GF-D8 (cell line): ENCODE measurements around the gene MFSD11.
"Not testable (repeated sequence)": the region's sequence is repeated elsewhere in the genome, so short reads cannot be mapped to it uniquely, and the experiment has no call there.

Source experiments
- DNase-seq: peaks from one replicate; lab custom pipeline; 2025; lab: John Stamatoyannopoulos, UW

MFSD11 gene

DNA sequence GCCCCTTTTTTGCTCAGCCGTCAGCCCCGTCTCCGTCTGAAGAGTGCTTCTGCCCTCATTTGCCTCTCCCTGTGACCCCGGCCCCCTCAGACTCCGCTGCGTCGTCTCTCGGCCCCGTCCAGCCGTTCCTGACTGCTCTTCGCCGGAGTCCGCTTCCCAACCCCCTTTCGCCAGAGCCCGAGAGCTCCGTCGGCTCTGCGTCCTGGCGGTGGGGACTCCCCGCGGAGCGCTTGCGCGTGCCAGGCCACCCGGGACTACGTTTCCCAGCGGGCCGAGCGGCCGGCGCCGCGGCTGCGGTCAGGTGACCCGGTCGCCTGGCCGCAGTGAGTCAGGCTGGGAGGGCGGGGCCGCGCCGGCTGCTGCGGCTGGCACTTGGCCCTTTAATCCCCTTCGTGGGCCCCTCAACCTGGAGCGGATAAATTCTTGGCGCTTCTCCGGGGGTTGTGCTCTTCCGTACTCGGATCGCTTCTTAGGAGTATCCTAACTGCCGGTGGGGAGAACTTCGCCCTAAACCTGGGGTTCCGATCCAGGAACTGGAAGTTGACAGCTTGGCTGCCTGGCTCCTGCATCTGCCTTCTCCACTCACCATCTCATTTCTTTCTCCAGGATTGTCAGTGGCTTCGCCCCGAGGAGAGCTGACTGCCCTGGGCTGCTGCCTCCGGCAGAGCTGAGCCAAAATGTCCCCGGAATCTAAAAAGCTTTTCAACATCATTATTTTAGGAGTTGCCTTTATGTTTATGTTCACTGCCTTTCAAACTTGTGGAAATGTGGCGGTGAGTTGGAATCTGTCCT lies at the start of gene MFSD11:
Gene MFSD11 (plus strand): TSS at position 444 of the 792 bp plus-strand sequence. CDS start 234 bp downstream, at position 678.
- peak; percentile 85 for DNase-seq

GRCh38 chr17:76688165-76688622 lies 49.7 kb upstream of the MFSD11 start:
- no peak for DNase-seq

- no peak for DNase-seq
Observed at GRCh38 chr17:76689859-76690258, 48.1 kb upstream of the MFSD11 start.

DNA sequence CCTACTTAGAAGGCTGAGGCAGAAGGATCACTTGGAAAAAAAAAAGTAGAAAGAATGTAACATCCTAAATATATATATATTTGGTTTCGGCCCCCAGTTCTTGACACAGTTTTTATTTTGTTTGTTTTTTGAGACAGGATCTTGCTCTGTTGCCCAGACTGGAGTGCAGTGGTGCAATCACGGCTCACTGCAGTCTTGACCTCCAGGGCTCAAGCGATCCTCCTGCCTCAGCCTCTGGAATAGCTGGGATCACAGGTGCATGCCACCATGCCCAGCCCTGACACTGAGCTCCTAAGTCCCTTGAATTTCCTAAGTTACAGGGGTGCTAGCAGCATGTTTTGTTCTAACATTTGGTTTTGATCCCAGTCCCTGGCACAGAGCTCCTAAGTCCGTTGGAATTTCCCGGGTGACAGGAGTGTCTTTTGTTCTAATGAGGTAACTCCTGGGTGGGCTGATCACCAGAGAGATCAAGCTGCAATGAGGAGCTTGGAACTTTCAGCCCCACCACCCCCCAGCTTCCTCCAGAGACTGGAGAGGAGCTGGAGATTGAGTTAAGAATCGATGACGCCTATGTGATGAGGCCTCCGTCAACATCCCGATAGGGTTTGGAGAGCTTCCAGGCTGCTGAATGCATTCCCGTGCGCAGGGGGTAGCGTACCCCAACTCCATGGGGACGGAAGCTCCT lies 47.2 kb upstream of the MFSD11 start:
- no peak for DNase-seq

GRCh38 chr17:76691379-76692191 lies 46.3 kb upstream of the MFSD11 start:
- DNase-seq: no peak

DNA sequence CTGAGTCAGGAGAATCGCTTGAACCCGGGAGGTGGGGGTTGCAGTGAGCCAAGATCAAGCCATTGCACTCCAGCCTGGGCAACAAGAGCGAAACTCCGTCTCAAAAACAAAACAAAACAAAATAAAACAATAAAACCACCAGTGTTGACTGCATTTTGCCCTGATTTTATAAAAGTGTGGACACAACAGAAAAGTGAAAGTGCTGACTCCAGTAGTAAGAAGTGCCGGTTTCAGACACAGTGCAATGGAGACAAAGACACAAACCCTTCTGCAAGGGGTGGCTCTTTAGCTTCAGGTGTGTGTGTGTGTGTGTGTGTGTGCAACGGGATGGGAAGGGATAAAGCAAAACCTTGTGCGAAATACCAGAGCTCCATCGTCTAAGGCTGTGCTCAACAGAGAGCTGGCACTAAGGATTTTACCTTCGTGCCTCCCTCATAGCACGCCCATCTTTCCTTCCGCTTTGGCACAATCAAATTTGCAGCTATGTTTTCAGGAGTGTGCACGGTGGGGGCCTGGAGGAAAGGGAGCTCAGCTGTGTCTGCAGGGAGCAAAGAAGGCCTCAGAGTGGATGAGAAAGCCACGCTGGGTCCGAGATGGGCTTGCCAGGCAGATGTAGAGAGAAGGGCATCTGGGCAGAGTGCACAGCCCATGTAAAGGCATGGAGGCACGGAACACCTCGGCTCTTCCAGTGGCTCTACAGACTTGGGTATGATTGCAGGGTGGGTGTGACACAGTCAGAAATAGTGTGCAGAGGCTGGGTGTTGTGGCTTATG lies 42.7 kb upstream of the MFSD11 start:
- no peak for DNase-seq

DNA sequence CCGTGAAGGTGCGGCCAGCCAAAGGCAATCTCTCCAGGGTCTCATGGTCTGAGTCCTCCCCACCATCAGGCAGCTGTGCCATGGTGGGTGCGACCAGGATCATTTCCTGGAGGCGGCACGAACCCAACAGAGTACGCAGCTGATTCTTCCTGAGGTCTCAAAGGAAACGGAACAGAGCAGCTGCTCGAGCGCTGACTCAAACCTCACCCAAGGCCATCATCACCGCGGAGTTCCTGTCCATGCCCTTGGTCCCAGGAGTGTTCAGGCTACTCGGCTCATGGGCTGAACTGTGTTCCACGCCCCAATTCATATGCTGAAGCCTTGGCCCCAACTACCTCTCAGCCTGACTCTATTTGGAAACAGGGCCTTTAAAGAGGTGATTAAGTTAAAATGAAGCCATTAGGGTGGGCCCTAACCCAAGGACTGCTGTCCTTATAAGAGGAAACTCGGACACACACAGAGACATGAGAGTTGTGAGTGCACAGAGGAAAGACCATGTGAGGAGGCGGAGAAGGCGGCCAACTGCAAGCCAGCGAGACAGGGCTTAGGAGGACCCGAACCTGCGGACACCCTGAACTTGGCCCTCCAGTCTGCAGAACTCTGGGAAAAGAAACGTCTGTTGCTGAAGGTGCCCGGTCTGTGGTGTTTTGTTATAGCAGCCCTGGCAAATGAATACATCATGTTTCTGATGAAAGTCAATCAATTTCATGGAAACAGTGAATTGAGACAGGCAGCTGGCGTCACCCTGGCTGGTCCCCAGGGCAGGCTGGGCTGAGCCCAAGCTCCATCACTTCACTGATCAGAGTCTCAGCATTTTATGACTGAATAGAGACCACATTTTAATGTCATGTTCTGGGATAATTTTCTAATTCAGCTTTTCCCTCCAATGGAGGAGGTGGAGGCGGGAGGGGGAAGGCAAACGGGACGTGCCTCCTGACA lies 40.9 kb upstream of the MFSD11 start:
- DNase-seq: peak; percentile 14

GRCh38 chr17:76697702-76698465 lies 40.0 kb upstream of the MFSD11 start:
- no peak for DNase-seq

- DNase-seq: not testable (repeated sequence)
Observed at GRCh38 chr17:76698466-76698977, 39.4 kb upstream of the MFSD11 start.

DNA sequence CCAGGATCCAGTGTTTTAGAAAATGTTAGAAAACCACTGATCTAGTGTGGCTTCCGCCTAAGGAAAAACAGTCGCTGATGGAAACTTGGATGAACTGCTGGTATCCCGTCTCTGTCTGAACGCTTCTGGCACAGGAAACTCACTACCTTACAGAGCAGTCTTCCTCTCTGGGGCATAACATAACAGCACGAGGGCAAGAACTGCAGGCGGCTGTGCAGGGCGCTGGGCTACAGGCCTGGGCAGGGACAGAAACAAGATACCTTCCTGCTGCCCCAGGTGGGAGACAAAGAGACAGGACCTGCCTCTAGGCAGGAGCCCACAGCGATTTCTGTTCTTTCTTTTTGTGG lies 37.7 kb upstream of the MFSD11 start:
- no peak for DNase-seq

DNA sequence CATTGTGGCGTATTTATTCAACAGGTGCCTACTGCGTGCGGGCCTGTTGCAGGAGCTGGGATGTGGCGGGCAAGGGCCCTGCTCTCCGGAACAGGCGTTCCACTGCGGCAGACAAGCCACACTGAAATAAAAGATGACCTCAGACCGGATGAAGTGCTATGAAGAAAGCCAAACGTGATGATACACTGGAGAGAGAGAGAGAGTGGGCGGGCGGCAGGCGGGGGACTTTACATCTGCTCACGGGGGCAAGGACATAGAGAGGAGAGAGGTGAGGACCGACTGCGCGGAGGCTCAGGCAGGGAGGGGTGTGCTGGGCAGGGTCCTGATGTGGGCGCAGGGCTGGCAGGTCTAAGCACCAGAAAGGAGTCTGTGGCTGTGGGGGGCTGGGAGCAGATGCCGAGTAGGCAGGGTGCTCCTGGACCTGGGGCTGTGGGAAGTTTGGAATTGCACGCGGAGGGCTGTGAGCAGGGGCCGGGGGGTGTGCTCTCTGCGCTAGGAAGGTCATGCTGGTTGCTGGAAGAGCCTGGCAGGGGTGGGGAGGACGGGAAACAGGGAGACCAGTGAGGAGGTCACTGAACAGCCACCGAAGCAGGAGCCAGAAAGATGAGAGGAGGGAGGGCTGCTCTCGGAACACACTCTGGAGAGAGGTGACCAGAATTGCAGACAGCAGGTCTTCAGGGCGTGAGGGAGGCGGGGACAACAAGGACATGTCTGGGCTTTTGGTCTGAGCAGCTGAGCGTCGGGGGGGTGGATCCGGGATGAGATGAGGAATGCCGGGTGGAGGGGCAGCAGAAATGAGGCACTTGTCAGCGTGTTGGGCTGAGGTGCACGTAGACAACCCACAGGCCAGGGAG lies 37.1 kb upstream of the MFSD11 start:
- DNase-seq: no peak

DNA sequence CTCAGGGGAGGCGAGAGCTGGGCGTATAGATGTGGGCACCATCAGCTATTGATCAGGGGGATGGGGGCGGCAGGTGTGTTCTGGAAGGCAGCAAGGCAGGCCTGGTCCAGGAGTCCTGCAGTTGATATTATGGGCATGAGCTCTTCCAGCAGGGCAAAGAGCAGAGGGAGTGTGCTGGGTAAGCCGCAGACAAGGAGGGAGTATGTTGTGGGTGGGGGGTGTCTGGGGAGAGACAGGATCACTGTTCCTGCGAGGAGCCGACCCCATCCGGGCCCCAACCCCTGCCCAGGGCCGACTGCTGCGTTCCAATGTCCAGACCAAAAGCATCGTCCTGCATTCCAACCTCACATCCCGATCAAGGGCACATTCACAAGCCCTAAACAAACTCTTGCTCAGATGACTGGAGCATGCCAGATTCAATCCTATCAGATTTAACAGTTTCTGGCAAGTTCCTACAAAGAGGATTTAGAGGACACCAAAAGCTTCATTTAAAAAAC lies 36.4 kb upstream of the MFSD11 start:
- DNase-seq: no peak

DNA sequence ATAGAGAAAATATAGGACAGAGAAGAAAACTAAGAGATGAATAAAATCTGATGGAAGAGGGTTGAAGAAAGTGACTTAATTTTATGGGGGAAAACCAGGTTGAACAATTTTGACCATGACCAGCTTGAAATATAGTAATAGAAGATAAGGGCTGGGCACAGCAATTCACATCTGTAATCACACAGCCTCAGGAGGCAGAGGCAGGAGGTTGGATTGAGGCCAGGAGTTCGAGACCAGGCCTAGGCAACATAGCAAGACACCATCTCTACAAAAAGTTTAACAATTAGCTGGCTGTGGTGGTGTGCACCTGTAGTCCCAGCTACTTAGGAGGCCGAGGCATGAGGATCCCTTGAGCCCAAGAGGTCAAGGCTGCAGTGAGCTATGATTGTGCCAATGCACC lies 35.8 kb upstream of the MFSD11 start:
- DNase-seq: no peak

DNA sequence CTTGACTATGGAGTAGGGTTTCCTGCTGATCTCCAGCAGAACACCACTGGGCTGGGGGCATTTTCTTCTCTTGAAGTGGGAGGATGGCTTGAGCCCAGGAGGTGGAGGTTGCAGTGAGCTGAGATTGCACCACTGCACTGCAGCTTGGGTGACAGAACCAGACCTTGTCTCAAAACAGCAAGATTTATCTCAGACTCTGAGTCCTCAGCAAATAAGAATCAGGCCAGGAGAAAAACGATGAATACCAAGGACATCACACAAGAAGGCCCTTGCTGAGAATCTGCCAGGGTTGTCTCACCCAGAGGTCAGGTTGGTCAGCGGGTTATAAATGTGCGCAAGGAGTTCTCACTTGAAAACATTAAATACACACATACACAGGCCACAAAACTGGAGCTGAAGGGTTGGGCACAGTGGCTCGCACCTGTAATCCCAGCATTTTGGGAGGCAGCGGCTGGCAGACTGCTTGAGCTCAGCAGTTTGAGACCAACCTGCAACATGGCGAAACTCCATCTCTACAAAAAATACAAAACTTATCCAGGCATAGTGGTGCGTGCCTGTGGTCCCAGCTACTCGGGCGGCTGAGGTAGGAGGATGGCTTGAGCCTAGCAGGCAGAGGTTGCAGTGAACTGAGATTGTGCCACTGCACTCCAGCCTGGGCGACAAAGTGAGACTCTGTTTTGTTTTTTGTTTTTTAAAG lies 34.8 kb upstream of the MFSD11 start:
- no peak for DNase-seq

DNA sequence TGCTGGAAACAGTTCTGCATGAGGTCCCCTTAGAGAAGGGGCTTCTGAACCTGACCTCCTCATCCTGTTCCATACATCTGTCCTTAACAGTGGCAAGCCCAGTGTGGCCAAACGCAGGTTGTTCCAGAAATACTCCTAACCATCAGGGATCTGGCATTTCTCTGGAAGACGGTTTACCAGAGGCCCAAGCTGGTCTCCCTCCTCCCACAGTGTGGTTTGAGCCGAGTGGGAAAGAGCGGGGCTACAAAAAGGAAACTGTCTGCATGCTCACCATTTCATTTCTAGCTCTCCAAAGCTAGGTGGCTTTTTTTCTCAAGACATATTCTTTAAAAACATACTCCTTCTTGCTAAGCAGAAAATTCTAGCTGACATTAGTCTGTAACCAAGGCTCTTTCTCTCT lies 33.1 kb upstream of the MFSD11 start:
- DNase-seq: no peak

DNA sequence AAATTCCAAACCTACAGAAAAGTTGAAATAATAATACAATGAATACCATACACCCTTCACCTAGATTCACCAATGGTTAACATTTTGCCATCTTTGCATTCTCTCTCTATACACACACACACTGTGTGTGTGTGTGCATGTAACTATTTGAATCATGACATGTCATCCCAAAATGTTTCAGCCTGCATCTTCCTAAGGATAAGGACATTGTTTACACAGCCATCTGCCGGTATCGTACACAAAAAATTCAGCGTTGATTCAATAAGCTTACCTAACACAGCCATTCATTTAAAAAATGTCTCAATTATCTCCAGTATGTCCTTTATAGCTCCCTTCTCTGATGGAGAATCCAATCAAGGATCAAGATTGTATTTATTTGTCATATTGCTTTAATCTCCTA lies 31.1 kb upstream of the MFSD11 start:
- no peak for DNase-seq

DNA sequence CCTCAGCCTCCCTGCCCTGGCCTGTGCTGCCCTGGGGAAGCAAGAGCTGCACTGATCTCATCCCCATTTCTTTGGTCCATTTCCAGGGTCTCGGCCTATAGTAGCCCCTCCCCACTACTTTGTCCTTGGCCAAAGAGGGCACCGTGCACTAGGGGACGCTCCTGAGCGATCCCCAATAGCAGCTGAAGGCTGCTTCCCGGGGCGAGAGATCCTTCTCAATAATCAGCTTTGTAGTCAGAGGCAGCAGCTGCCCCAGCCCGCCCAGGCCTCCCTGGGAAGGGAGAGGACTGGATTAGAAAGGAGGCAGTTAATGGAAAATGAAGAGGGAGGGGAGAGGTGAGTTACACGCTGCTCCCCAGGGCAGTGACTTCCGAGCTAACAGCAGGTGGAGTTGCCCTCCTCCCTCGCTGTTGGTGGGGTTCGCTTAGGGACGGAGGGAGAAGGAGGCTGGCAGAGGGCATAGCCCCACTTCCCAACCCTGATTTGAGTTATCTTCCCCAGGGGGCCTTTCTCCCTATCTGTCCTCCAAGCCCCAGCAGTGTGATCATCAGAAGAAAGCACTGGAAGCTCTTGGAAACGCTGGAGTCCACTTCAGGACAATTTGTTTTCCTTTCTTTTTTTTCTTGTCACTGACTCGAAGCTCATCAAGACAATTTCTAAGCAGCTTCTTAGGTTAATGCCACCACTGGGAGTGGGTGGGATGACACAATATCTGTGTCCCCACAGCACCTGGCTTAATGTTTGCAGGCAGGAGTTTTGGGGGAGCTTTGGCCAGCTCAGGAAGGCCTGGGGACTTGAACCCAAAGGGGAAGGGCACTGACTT lies 29.7 kb upstream of the MFSD11 start:
- no peak for DNase-seq
